GM10266 (cell line): Measurements from ENCODE around the gene JADE2.

ENCODE experiments used
- DNase-seq: peaks from one replicate; pipeline ENCODE4 v3.0.0; 2012; ENCODE audit errors: extremely low spot score
- CTCF ChIP-seq: IDR thresholded peaks from 2 replicates; pipeline ENCODE4 v1.5.1; 2012; ENCODE audit warnings: mild to moderate bottlenecking, low read depth; ENCODE audit not compliant: control insufficient read depth, insufficient read depth; ENCODE audit errors: missing control alignments

JADE2 gene

GRCh38 chr5:134579284-134579771, 53.9 kb downstream of the JADE2 start:
- no peak for TF ChIP-seq CTCF
- DNase-seq: no peak

GRCh38 chr5:134580001-134580460, 54.6 kb downstream of the JADE2 start:
- no peak for DNase-seq

GRCh38 chr5:134581241-134581981, 55.9 kb downstream of the JADE2 start:
- no peak for DNase-seq
- no peak for TF ChIP-seq CTCF

More at GRCh38 chr5:134580001-134580460, 54.6 kb downstream of the JADE2 start:
- no peak for TF ChIP-seq CTCF

GRCh38 chr5:134582281-134582680, 56.8 kb downstream of the JADE2 start:
- no peak for DNase-seq
- TF ChIP-seq CTCF: no peak

- TF ChIP-seq CTCF: no peak
- DNase-seq: no peak
These were observed 57.5 kb downstream of the JADE2 start for GRCh38 chr5:134582941-134583340.

GRCh38 chr5:134583766-134584165, 58.3 kb downstream of the JADE2 start:
- no peak for DNase-seq
- no peak for TF ChIP-seq CTCF

- no peak for DNase-seq
- TF ChIP-seq CTCF: no peak
These were observed 59.2 kb downstream of the JADE2 start for GRCh38 chr5:134584662-134585061.
